Vagina (tissue), 2 donors: ENCODE measurements around the gene GCG. TPM values are rescaled to one million over a fixed set of nuclear protein-coding genes. Genes with fewer than 3 reads are reported as not detected.

ENCODE experiments used
- DNase-seq, 2 donors: peaks; one replicate each; pipeline ENCODE4 v3.0.0-alpha.2; 2017; ENCODE audit errors: extremely low spot score in 2 of 2
- H3K27ac ChIP-seq: fragments of 200-600 bp; sonication (generic); one replicate; pipeline ENCODE4 v1.5.1; 2019
- H3K27me3 ChIP-seq: fragments of 200-600 bp; sonication (generic); one replicate; pipeline ENCODE4 v1.5.1; 2019
- H3K36me3 ChIP-seq, 2 donors: fragments of 200-600 bp; sonication (generic); one replicate each; pipeline ENCODE4 v1.5.1; 2017 to 2019
- H3K4me1 ChIP-seq: fragments of 200-600 bp; sonication (generic); one replicate; pipeline ENCODE4 v1.5.1; 2019
- H3K4me3 ChIP-seq, 2 donors: fragments of 200-600 bp; sonication (generic); 1 replicate in 1 of 2; 2 replicates in 1 of 2; pipeline ENCODE4 v1.5.1; 2016 to 2019
- H3K9me3 ChIP-seq: fragments of 200-600 bp; sonication (generic); one replicate; pipeline ENCODE4 v1.5.1; 2019
- CTCF ChIP-seq, 3 experiments: fragments of 450-650 bp in 2 of 3; fragments of 200-600 bp in 1 of 3; sonication (generic) in 1 of 3; IDR thresholded peaks; one replicate each; pipeline ENCODE4 v1.5.1; 2017 to 2019; ENCODE audit warnings: antibody characterized with exemption in 3 of 3, mild to moderate bottlenecking in 2 of 3, moderate library complexity in 2 of 3
- POLR2A ChIP-seq, 2 donors: fragments of 450-650 bp; IDR thresholded peaks; one replicate each; pipeline ENCODE4 v1.6.1; 2017; ENCODE audit warnings: antibody characterized with exemption in 2 of 2, mild to moderate bottlenecking in 2 of 2, moderate library complexity in 2 of 2
- POLR2AphosphoS5 ChIP-seq, 2 donors: sonication (generic); formaldehyde crosslinking; IDR thresholded peaks; one replicate each; pipeline ENCODE4 v1.9.0; 2017; ENCODE audit warnings: antibody characterized with exemption in 2 of 2, mild to moderate bottlenecking in 2 of 2, low read depth in 1 of 2; ENCODE audit not compliant: insufficient read depth in 1 of 2
- intact Hi-C: fragments of 100-400 bp; cut with DNase I; formaldehyde crosslinking; loops from one replicate; pipeline ENCODE4 v1.15.1; 2023
- total RNA-seq: library from RNA; depleted of rRNA; stranded (reverse); fragments of >200 nt; gene quantifications from one replicate; pipeline ENCODE4 v1.2.3, GENCODE V29; 2016

Gene GCG
- total RNA-seq, 1 donor from 2014 or later, result not detected

DNA sequence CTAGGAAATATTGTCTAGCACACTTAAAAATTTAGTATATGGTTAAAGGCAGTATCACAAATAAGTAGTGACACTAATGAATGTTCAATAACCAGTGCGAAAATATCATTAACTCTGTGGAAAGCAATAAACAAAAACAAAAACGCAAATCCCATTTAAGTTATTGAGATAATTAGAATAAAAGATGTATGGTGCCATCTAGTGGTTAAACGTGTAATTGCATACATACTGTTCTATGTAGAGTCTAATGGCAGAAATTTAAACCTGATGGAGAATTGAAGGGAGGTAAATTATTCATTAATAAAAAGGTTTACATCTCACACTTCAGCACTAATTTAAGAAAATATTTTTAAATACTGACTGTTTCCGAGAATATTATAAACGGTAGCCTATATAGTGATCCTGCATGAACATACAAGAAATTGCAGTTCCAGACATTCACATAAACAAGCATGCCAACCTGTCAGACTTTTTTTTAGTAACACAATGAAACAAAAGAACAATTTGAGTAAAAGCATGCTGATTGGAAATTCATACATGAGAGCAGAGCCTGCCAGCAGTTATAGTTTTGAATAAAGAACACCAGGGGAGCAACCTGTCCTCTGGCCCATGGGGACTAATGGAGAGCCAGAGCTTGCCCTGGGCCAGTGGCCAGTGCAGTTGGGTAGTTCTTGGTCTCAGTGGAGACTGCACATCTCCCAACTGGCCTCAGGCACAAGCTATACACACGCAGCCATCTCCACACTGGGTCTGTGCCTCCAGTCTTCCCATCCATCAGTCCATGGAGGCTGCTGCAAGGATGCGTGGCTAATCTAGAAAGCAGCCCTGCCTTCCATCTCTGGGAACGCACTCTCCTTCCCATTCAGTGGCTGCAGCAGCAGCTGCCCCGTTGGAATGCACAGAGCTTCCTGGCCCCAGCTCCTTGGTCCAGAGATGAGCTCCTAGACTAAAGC, 28.0 kb downstream of the GCG start:
- Histone ChIP-seq H3K9me3 (no peaks in the 10 kb centered on the region), H3K4me1 (peaks cover 4% of the 10 kb centered on the region), H3K27ac (no peak overlapping the region), H3K27me3 (no peaks in the 10 kb centered on the region), H3K4me3 (no peak overlapping the region), H3K36me3 (no peaks in the 10 kb centered on the region)
- DNase-seq, result no peak
- intact Hi-C loops, result loop anchor here (10.0 kb wide), 1 partner anchor 119 kb away; no protein-coding TSS in a partner anchor
- peak; percentile 68 to 83 (median 71) for TF ChIP-seq CTCF (IDR thresholded peaks at IDR 0.05)
- TF ChIP-seq POLR2AphosphoS5 (IDR thresholded peaks at IDR 0.05; ENCODE audit: insufficient read depth in 1 of 2, low read depth in 1 of 2), result no peak

GRCh38 chr2:162118166-162119031, 33.6 kb downstream of the GCG start:
- H3K27me3 ChIP-seq, result no peaks in the 10 kb centered on the region
- TF ChIP-seq POLR2A (IDR thresholded peaks at IDR 0.05), result no peak
- no peak for TF ChIP-seq CTCF (IDR thresholded peaks at IDR 0.05)
- no peak for TF ChIP-seq POLR2AphosphoS5 (IDR thresholded peaks at IDR 0.05; ENCODE audit: insufficient read depth in 1 of 2, low read depth in 1 of 2)
- H3K36me3 ChIP-seq, result no peaks in the 10 kb centered on the region
- no peak for DNase-seq
- intact Hi-C loops, result no loop called here
- peaks cover 21% of the 10 kb centered on the region for H3K4me1 ChIP-seq
- peak overlapping the region; percentile 12 for H3K27ac ChIP-seq
- no peaks in the 10 kb centered on the region for H3K9me3 ChIP-seq
- H3K4me3 ChIP-seq, result no peak overlapping the region

DNA sequence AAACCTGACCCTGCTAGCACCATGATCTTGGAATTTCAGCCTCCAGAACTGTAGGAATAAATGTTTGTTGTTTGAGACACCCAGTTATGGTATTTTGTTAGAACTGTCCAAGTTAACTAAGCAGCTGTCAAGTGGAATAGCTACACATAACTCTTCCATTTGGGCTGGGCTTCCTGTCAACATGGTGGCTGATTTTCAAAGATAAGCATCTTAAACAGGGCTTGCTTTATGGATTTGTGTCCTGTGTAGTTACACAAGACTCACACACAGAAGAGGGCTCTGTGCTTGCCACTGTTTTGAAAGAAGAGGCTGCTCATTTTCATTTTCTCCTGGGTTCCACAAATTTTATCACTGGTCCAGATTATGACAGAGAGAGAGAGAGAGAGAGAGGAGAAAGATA, 35.7 kb downstream of the GCG start:
- peaks cover 31% of the 10 kb centered on the region for H3K4me1 ChIP-seq
- no peak overlapping the region for H3K4me3 ChIP-seq
- no peaks in the 10 kb centered on the region for H3K36me3 ChIP-seq
- H3K27ac ChIP-seq, result no peak overlapping the region
- TF ChIP-seq POLR2AphosphoS5 (IDR thresholded peaks at IDR 0.05; ENCODE audit: insufficient read depth in 1 of 2, low read depth in 1 of 2) (no peak), POLR2A (IDR thresholded peaks at IDR 0.05) (no peak), CTCF (IDR thresholded peaks at IDR 0.05) (no peak)
- no peaks in the 10 kb centered on the region for H3K9me3 ChIP-seq
- no peak for DNase-seq
- intact Hi-C loops, result no loop called here
- no peaks in the 10 kb centered on the region for H3K27me3 ChIP-seq

DNA sequence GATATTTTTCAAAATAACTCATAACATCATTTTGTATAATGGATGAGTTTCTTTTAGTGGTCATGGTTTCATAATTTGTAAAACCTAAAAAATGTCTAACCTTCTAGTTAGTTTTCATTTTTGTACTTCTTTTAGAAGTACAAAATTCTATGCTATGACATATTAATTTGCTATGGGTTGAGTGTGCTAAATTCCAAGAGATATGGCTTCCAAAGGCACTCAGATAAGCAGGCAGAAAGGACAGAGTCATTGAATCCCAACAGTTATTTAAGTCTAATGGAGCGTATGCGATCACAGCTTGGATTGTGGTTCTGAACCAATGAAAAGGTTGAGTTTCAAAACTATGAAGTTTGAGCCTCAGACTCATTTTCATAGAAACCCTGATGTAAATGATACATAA, 37.0 kb downstream of the GCG start:
- intact Hi-C loops, result no loop called here
- H3K4me3 ChIP-seq, result no peak overlapping the region
- H3K9me3 ChIP-seq, result no peaks in the 10 kb centered on the region
- TF ChIP-seq CTCF (IDR thresholded peaks at IDR 0.05) (no peak), POLR2A (IDR thresholded peaks at IDR 0.05) (no peak), POLR2AphosphoS5 (IDR thresholded peaks at IDR 0.05; ENCODE audit: insufficient read depth in 1 of 2, low read depth in 1 of 2) (no peak)
- H3K36me3 ChIP-seq, result no peaks in the 10 kb centered on the region
- H3K27me3 ChIP-seq, result no peaks in the 10 kb centered on the region
- no peak for DNase-seq
- H3K4me1 ChIP-seq, result peaks cover 31% of the 10 kb centered on the region
- H3K27ac ChIP-seq, result no peak overlapping the region
